H1 (cell line): ENCODE data around the gene ZBP1. TPM values are rescaled to one million over a fixed set of nuclear protein-coding genes. Genes with fewer than 3 reads are reported as not detected.

Experiments used
- CTCF ChIA-PET: fragments of 300-600 bp; sonication (Branson Sonifier 250); formaldehyde crosslinking; loops from one replicate; lab custom pipeline; 2021; ENCODE audit not compliant: partially characterized antibody; lab: Charles Lee
- POLR2A ChIA-PET: fragments of 300-600 bp; sonication (Branson Sonifier 250); formaldehyde crosslinking; loops from one replicate; lab custom pipeline; 2021; ENCODE audit warnings: inconsistent platforms; ENCODE audit not compliant: partially characterized antibody; lab: Charles Lee
- DNase-seq, 2 experiments: peaks; one replicate each; pipeline versions ENCODE4 v3.0.0 to v3.0.0-alpha.2; 2010 to 2022; ENCODE audit warnings: low spot score in 2 of 2, low read depth in 1 of 2, mixed read lengths in 1 of 2
- FAIRE-seq: peaks from 2 replicates; lab custom pipeline; 2011; peaks lifted over from hg19 to GRCh38; lab: Jason Lieb, UNC
- H2AFZ ChIP-seq: 2 replicates; pipeline ENCODE4 v1.8.1; 2012; ENCODE audit warnings: low read length, inconsistent platforms
- H2AK5ac ChIP-seq: 2 replicates; pipeline ENCODE4 v1.6.1; 2013; ENCODE audit warnings: low read depth, low read length
- H2BK120ac ChIP-seq: replicated peaks from 2 replicates; pipeline ENCODE3; 2013; ENCODE audit warnings: low read depth, low read length, inconsistent platforms
- H2BK12ac ChIP-seq: 2 replicates; pipeline ENCODE4 v1.6.1; 2013; ENCODE audit warnings: low read depth, low read length
- H2BK15ac ChIP-seq: 2 replicates; pipeline ENCODE4 v1.6.1; 2013; ENCODE audit warnings: low read length
- H2BK20ac ChIP-seq: 2 replicates; pipeline ENCODE4 v1.6.1; 2013; ENCODE audit warnings: low read length
- H2BK5ac ChIP-seq: 2 replicates; pipeline ENCODE4 v1.6.1; 2013; ENCODE audit warnings: low read depth, low read length
- H3K14ac ChIP-seq: 2 replicates; pipeline ENCODE4 v1.6.1; 2013; ENCODE audit warnings: inconsistent platforms; ENCODE audit not compliant: insufficient read length
- H3K18ac ChIP-seq: 2 replicates; pipeline ENCODE4 v1.6.1; 2013; ENCODE audit warnings: low read length; ENCODE audit errors: extremely low read depth
- H3K23ac ChIP-seq: 2 replicates; pipeline ENCODE4 v1.6.1; 2013; ENCODE audit warnings: inconsistent platforms; ENCODE audit not compliant: insufficient read length
- H3K23me2 ChIP-seq: 2 replicates; pipeline ENCODE4 v1.6.1; 2013; ENCODE audit warnings: low read depth, low read length
- H3K27ac ChIP-seq: 2 replicates; pipeline ENCODE4 v1.6.1; 2011; ENCODE audit warnings: low read depth, low read length, inconsistent platforms
- H3K27me3 ChIP-seq, 4 experiments: replicated peaks in 1 of 4; 1 replicate in 1 of 4; 2 replicates in 3 of 4; pipeline versions ENCODE4 v1.6.1 to v1.8.1; 2011 to 2013; ENCODE audit warnings: low read length in 3 of 4, mild to moderate bottlenecking in 3 of 4, inconsistent platforms in 2 of 4, mixed read lengths in 2 of 4, moderate library complexity in 1 of 4; ENCODE audit not compliant: control insufficient read depth in 3 of 4, insufficient read depth in 3 of 4; ENCODE audit errors: extremely low read depth in 1 of 4
- H3K36me3 ChIP-seq, 4 experiments: 2 replicates each; pipeline versions ENCODE4 v1.6.1 to v1.8.1; 2011 to 2013; ENCODE audit warnings: mild to moderate bottlenecking in 4 of 4, low read length in 3 of 4, moderate library complexity in 2 of 4, control low read depth in 1 of 4, inconsistent platforms in 1 of 4; ENCODE audit not compliant: insufficient read depth in 4 of 4, control insufficient read depth in 2 of 4
- H3K4ac ChIP-seq: replicated peaks from 2 replicates; pipeline ENCODE3; 2013; ENCODE audit warnings: low read length, low read depth, mixed read lengths, inconsistent platforms; ENCODE audit not compliant: insufficient read length
- H3K4me1 ChIP-seq, 4 experiments: replicated peaks in 1 of 4; 1 replicate in 1 of 4; 2 replicates in 3 of 4; pipeline versions ENCODE4 v1.6.1 to v1.8.1; 2011 to 2013; ENCODE audit warnings: low read length in 3 of 4, inconsistent platforms in 2 of 4, mixed read lengths in 1 of 4; ENCODE audit not compliant: insufficient read depth in 4 of 4, control insufficient read depth in 3 of 4
- H3K4me2 ChIP-seq, 2 experiments: 2 replicates each; pipeline versions ENCODE4 v1.6.1 to v1.8.1; 2011 to 2013; ENCODE audit warnings: low read depth in 2 of 2, low read length in 2 of 2, control low read depth in 1 of 2, inconsistent platforms in 1 of 2, mild to moderate bottlenecking in 1 of 2; ENCODE audit not compliant: insufficient read depth in 1 of 2
- H3K4me3 ChIP-seq, 4 experiments: fragments of 200-600, 300-600 bp in 1 of 4; sonication (generic), shearing (Covaris generic), sonication (Bioruptor Twin) in 1 of 4; 2 replicates each; pipeline versions ENCODE4 v1.5.1 to v1.8.1; 2011 to 2016; ENCODE audit warnings: low read length in 4 of 4, low read depth in 3 of 4, control low read depth in 2 of 4, inconsistent platforms in 2 of 4, mild to moderate bottlenecking in 2 of 4, mixed read lengths in 1 of 4, moderate library complexity in 1 of 4; ENCODE audit not compliant: insufficient read depth in 2 of 4; ENCODE audit errors: extremely low read depth in 1 of 4
- H3K56ac ChIP-seq: replicated peaks from 2 replicates; pipeline ENCODE3; 2013; ENCODE audit warnings: low read depth, mild to moderate bottlenecking, mixed read lengths, low read length, inconsistent platforms; ENCODE audit not compliant: insufficient read length
- H3K79me1 ChIP-seq: 2 replicates; pipeline ENCODE4 v1.6.1; 2013; ENCODE audit warnings: low read depth, low read length, control low read depth
- H3K79me2 ChIP-seq, 2 experiments: 2 replicates each; pipeline versions ENCODE4 v1.6.1 to v1.8.1; 2012 to 2013; ENCODE audit warnings: low read length in 2 of 2, mild to moderate bottlenecking in 2 of 2, inconsistent platforms in 1 of 2; ENCODE audit not compliant: insufficient read depth in 2 of 2, control insufficient read depth in 1 of 2
- H3K9ac ChIP-seq, 4 experiments: replicated peaks in 1 of 4; 1 replicate in 1 of 4; 2 replicates in 3 of 4; pipeline versions ENCODE4 v1.6.1 to v1.8.1; 2011 to 2013; ENCODE audit warnings: low read depth in 3 of 4, low read length in 3 of 4, control low read depth in 2 of 4, mild to moderate bottlenecking in 2 of 4, moderate library complexity in 2 of 4, inconsistent platforms in 1 of 4; ENCODE audit errors: extremely low read depth in 1 of 4
- H3K9me3 ChIP-seq, 2 experiments: 2 replicates each; pipeline versions ENCODE4 v1.6.1 to v1.8.1; 2012 to 2013; ENCODE audit warnings: mild to moderate bottlenecking in 2 of 2, moderate library complexity in 2 of 2, control low read depth in 1 of 2, inconsistent platforms in 1 of 2, low read depth in 1 of 2, low read length in 1 of 2, mixed read lengths in 1 of 2; ENCODE audit not compliant: insufficient read depth in 2 of 2
- H4K20me1 ChIP-seq, 2 experiments: replicated peaks in 1 of 2; 2 replicates each; pipeline versions ENCODE3 to v1.8.1; 2011 to 2013; ENCODE audit warnings: inconsistent platforms in 2 of 2, low read length in 2 of 2, mild to moderate bottlenecking in 1 of 2; ENCODE audit not compliant: insufficient read depth in 2 of 2, control insufficient read depth in 1 of 2
- H4K5ac ChIP-seq: 2 replicates; pipeline ENCODE4 v1.6.1; 2013; ENCODE audit warnings: low read length, low read depth, mixed read lengths, inconsistent platforms; ENCODE audit not compliant: insufficient read length
- H4K8ac ChIP-seq: 2 replicates; pipeline ENCODE4 v1.8.0; 2013; ENCODE audit warnings: mild to moderate bottlenecking, moderate library complexity, low read length, inconsistent platforms; ENCODE audit not compliant: insufficient read depth; ENCODE audit errors: extremely low read depth
- H4K91ac ChIP-seq: replicated peaks from 2 replicates; pipeline ENCODE3; 2013; ENCODE audit warnings: low read length, mixed read lengths, inconsistent platforms; ENCODE audit not compliant: insufficient read length
- CEBPB ChIP-seq: IDR thresholded peaks from 2 replicates; pipeline ENCODE4 v1.6.1; 2012; ENCODE audit warnings: low read depth, low read length
- SIX5 ChIP-seq: IDR thresholded peaks from 2 replicates; pipeline ENCODE4 v1.6.1; 2011; ENCODE audit warnings: mild to moderate bottlenecking, low read depth, low read length
- WGBS, 2 experiments: shearing (Covaris generic) in 1 of 2; methylation state at CpG; one replicate each; pipeline versions ENCODE4 v1.1.6 to v1.1.7; 2013 to 2015; ENCODE audit warnings: low lambda C conversion rate in 2 of 2, mixed read lengths in 2 of 2, inconsistent platforms in 1 of 2, low coverage in 1 of 2, missing lambda C conversion rate in 1 of 2; ENCODE audit not compliant: insufficient replicate concordance in 2 of 2, insufficient coverage in 1 of 2, insufficient read length in 1 of 2; ENCODE audit errors: extremely low coverage in 1 of 2, missing lambda C conversion rate in 1 of 2; 5-methylcytosine and 5-hydroxymethylcytosine counted together
- polyA plus RNA-seq, 7 experiments: library from polyadenylated mRNA; depleted of rRNA in 3 of 7; stranded (reverse) in 5 of 7; unstranded in 2 of 7; fragments of >200 nt in 5 of 7; fragments of 200-250 nt in 2 of 7; gene quantifications; 1 replicate in 5 of 7; 2 replicates in 1 of 7; 4 replicates in 1 of 7; pipeline versions ENCODE4 v1.2.1 to v1.2.3, GENCODE V29; 2011 to 2013; ENCODE audit warnings: missing spikeins in 2 of 7, mixed read lengths in 2 of 7
- total RNA-seq: library from RNA; stranded (reverse); fragmentation: NEBNext Ultra II Directional; extraction: Animal tissue kit (Norgen Biotek cat#: 25700); gene quantifications from 2 replicates; pipeline ENCODE4 v1.2.1, GENCODE V29; 2021

The ZBP1 gene
- total and polyA plus RNA-seq, 2 of the 8 experiments (the other 6 are each of a cell fraction or from before 2014, with no cell fraction given), result not detected

GRCh38 chr20:57566399-57566798 is 53.8 kb downstream of the ZBP1 start:
- Histone ChIP-seq H2BK20ac (no peak overlapping the region), H3K4ac (no peak overlapping the region), H3K23ac (no peak overlapping the region), H3K4me1 (no peaks in the 10 kb centered on the region), H3K27ac (no peak overlapping the region), H3K4me2 (no peak overlapping the region), H3K18ac (no peak overlapping the region), H2AK5ac (no peak overlapping the region), H2BK120ac (no peak overlapping the region), H3K79me1 (no peaks in the 10 kb centered on the region), H3K4me3 (no peak overlapping the region), H3K14ac (no peak overlapping the region), H2AFZ (no peak overlapping the region), H3K9ac (no peak overlapping the region), H2BK15ac (no peak overlapping the region), H3K79me2 (no peaks in the 10 kb centered on the region), H3K56ac (no peak overlapping the region), H4K20me1 (no peaks in the 10 kb centered on the region), H4K5ac (no peak overlapping the region), H4K8ac (no peak overlapping the region), H2BK12ac (no peak overlapping the region), H3K36me3 (no peaks in the 10 kb centered on the region), H2BK5ac (no peak overlapping the region), H4K91ac (no peak overlapping the region), H3K23me2 (no peaks in the 10 kb centered on the region), H3K9me3 (no peaks in the 10 kb centered on the region), H3K27me3 (no peaks in the 10 kb centered on the region)
- 35% methylated on average over 1 of the region's 1 CpG; no CpG with 5 or more reads in 1 of the 2 experiments for WGBS, 2 experiments
- FAIRE-seq (no peak), DNase-seq (no peak)
- TF ChIP-seq CEBPB (no peak), SIX5 (no peak)
- POLR2A ChIA-PET, result no interaction called here
- CTCF ChIA-PET, result interaction anchor here (1.0 to 4.0 kb wide), 3 partner anchors 9 to 68 kb away, joined by 3 to 22 read pairs (median 10); no protein-coding TSS in a partner anchor
